ENCODE results near the gene MMP11. TPM values are rescaled to one million over a fixed set of nuclear protein-coding genes. Genes with fewer than 3 reads are reported as not detected.
A peak's percentile ranks its signal among the peaks of the same experiment; 100 is the strongest.

MMP11 gene
- total RNA-seq, 1 experiment from 2014 or later, result 7.4 TPM

- no peaks in the 10 kb centered on the region for H4K20me1 ChIP-seq (ENCODE audit: insufficient read depth)
- RAD21 ChIA-PET (ENCODE audit: low non-redundant PET in 1 of 2, low total read pairs in 2 of 2, uncharacterized antibody in 2 of 2, unreplicated experiment in 2 of 2), result no interaction called here
- H3K9ac ChIP-seq (ENCODE audit: low read length), result peak within 1 kb of the TSS; percentile 92
- no peaks in the 10 kb centered on the region for H3K27me3 ChIP-seq (ENCODE audit: insufficient read depth, low read length)
- H2AFZ ChIP-seq (ENCODE audit: low read depth, low read length, poor library complexity, severe bottlenecking), result no peak within 1 kb of the TSS
- no peaks in the 10 kb centered on the region for H3K36me3 ChIP-seq (ENCODE audit: control insufficient read depth in 1 of 2, insufficient read depth in 2 of 2, low read length in 2 of 2)
- H3K9me2 ChIP-seq (ENCODE audit: insufficient read depth), result no peaks in the 10 kb centered on the region
- DNase-seq (ENCODE audit: low read depth, low spot score) (peak; percentile 69), ATAC-seq (peak; percentile 95)
- no TSS peak for BruUV-seq (replicated peaks)
- H3K79me2 ChIP-seq (ENCODE audit: insufficient read depth, low read length), result no peaks in the 10 kb centered on the region
- peak within 1 kb of the TSS; percentile 94 for H3K4me2 ChIP-seq (ENCODE audit: low read length)
- H3K9me3 ChIP-seq (ENCODE audit: control insufficient read depth in 1 of 2, insufficient read depth in 1 of 2, low read depth in 1 of 2, low read length in 2 of 2), result no peaks in the 10 kb centered on the region
- peak within 1 kb of the TSS; percentile 86 for H3K27ac ChIP-seq (ENCODE audit: low read depth, low read length)
- H3K4me3 ChIP-seq (replicated peaks in 1 of 2; ENCODE audit: low read depth in 1 of 2, low read length in 2 of 2), result peak within 1 kb of the TSS; percentile 65 to 82
- CTCF ChIA-PET, result interaction anchor here (0.6 to 1.0 kb wide), 2 partner anchors 20 to 99 kb away, joined by 3 to 5 read pairs; no protein-coding TSS in a partner anchor
- POLR2A ChIA-PET, result interaction anchor here (0.9 kb wide), 2 partner anchors 34 to 107 kb away, joined by 3 read pairs; partner anchors contain the start of gene SLC2A11
- peaks cover 8 to 25% of the 10 kb centered on the region in 2 experiments for H3K4me1 ChIP-seq (ENCODE audit: control insufficient read depth in 1 of 2, insufficient read depth in 2 of 2, low read length in 2 of 2)
- TF ChIP-seq POLR2A (IDR thresholded peaks at IDR 0.05; ENCODE audit: borderline replicate concordance, extremely low read depth, insufficient read depth, insufficient read length) (peak; percentile 42), POLR2AphosphoS5 (IDR thresholded peaks at IDR 0.05; ENCODE audit: low read depth, low read length) (peak; percentile 50; the same call in 1 of the 2 replicates), REST (IDR thresholded peaks at IDR 0.05; ENCODE audit: low read depth) (no peak), ELF1 (IDR thresholded peaks at IDR 0.05; ENCODE audit: borderline replicate concordance, low read depth) (peak; percentile 69; the same call in 1 of the 2 replicates), EZH2phosphoT487 (IDR thresholded peaks at IDR 0.05; ENCODE audit: borderline replicate concordance) (no peak), CEBPB (IDR thresholded peaks at IDR 0.05; ENCODE audit: low read depth) (no peak), TCF7L2 (IDR thresholded peaks at IDR 0.05; ENCODE audit: borderline replicate concordance, extremely low read depth, insufficient read depth, insufficient read length) (no peak), ZFX (IDR thresholded peaks at IDR 0.05) (peak; percentile 68; the same call in 1 of the 2 replicates), ZNF274 (IDR thresholded peaks at IDR 0.05; ENCODE audit: low read depth, low read length) (no peak), YY1 (IDR thresholded peaks at IDR 0.05; ENCODE audit: extremely low read depth, insufficient replicate concordance, low read depth, low read length) (peak; percentile 67), ZBTB33 (IDR thresholded peaks at IDR 0.05; ENCODE audit: extremely low read depth, insufficient replicate concordance, low read length) (no peak), EZH2 (IDR thresholded peaks at IDR 0.05) (no peak), EGR1 (IDR thresholded peaks at IDR 0.05; ENCODE audit: low read depth) (no peak), SIN3A (IDR thresholded peaks at IDR 0.05; ENCODE audit: low read depth) (no peak)
- TF ChIP-seq, protein P1, sequence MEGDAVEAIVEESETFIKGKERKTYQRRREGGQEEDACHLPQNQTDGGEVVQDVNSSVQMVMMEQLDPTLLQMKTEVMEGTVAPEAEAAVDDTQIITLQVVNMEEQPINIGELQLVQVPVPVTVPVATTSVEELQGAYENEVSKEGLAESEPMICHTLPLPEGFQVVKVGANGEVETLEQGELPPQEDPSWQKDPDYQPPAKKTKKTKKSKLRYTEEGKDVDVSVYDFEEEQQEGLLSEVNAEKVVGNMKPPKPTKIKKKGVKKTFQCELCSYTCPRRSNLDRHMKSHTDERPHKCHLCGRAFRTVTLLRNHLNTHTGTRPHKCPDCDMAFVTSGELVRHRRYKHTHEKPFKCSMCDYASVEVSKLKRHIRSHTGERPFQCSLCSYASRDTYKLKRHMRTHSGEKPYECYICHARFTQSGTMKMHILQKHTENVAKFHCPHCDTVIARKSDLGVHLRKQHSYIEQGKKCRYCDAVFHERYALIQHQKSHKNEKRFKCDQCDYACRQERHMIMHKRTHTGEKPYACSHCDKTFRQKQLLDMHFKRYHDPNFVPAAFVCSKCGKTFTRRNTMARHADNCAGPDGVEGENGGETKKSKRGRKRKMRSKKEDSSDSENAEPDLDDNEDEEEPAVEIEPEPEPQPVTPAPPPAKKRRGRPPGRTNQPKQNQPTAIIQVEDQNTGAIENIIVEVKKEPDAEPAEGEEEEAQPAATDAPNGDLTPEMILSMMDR (IDR thresholded peaks at IDR 0.05 in 2 of 3, conservative IDR thresholded peaks at IDR 0.05 in 1 of 3; ENCODE audit: borderline replicate concordance in 1 of 3, insufficient read depth in 1 of 3, low read depth in 2 of 3, low read length in 2 of 3), result no peak
- intact Hi-C loops (cut with micrococcal nuclease), result no loop called here
Observed at GRCh38 chr22:23750714-23751440, 21.8 kb upstream of the MMP11 start, which contains the start of gene ZNF70. ZNF70 (minus strand) TSS chr22:23751112; CDS start chr22:23745140, 5,972 bp downstream.

Measured in HCT116 (cell line).